HL-60 (cell line): ENCODE measurements around the gene ZNF225.

Experiments used
- CTCF ChIP-seq: IDR thresholded peaks from one replicate; pipeline ENCODE4 v1.5.1; 2011; ENCODE audit warnings: low read length, control low read depth, inconsistent platforms; ENCODE audit not compliant: insufficient read depth
- REST ChIP-seq: IDR thresholded peaks from 2 replicates; pipeline ENCODE4 v1.6.1; 2012; ENCODE audit warnings: low read depth; ENCODE audit not compliant: insufficient replicate concordance

- TF ChIP-seq REST (no peak), CTCF (no peak)
These were observed 28.2 kb downstream of the ZNF225 start, which contains the start of gene ZNF234 for GRCh38 chr19:44141191-44142058.
